ENCODE measurements around the gene BMPER.

Gene BMPER

DNA sequence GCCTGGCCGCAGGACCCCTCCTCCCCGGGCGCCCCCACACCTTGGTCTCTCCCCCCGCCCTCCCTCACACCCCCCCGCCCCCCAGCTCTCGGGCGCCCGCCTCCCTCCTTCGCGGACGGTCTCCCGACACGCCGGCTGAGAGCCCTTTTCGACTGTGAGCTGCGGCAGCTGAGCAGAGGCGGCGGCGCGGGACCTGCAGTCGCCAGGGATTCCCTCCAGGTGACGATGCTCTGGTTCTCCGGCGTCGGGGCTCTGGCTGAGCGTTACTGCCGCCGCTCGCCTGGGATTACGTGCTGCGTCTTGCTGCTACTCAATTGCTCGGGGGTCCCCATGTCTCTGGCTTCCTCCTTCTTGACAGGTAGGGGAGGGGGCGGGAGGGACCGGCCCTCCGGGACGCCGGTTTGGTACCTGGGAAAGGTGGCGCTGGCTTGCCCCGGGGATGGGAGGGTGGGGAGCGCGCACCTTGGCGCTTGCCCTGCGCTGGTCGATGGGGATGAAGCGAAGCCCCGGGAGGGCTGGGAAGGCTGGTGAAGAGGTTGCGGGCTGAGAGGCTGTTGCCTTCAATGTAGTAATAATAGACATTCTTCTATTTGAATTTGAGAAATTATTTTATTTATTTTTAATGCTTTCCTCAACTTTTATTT, at the start of gene BMPER:
TSS of gene BMPER (plus strand) at position 151 of the 644 bp plus-strand sequence. CDS start at position 226, 75 bp downstream.
- DNase-seq (ENCODE audit: low spot score) = peak; percentile 82

DNA sequence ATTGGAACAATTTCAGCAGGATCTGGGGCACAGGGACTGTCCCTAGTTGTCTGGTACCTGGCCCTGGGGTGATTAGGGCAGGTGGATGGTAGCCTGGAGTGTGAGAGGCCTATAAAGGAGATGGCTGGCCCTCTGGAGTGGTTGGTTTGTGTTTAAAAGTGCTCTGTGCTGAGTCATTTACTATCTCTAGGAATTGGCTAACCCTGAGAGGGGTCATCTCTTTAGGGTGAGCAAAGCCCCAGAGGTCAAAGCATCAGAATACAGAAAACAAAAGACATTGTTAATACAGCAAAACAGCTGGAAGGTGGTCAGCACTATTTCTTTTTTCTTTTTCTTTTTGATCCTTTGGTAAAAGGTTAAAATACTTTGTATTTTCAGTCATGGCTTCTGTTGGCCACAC, 43.4 kb upstream of the BMPER start:
- no peak for DNase-seq (ENCODE audit: low spot score)

DNA sequence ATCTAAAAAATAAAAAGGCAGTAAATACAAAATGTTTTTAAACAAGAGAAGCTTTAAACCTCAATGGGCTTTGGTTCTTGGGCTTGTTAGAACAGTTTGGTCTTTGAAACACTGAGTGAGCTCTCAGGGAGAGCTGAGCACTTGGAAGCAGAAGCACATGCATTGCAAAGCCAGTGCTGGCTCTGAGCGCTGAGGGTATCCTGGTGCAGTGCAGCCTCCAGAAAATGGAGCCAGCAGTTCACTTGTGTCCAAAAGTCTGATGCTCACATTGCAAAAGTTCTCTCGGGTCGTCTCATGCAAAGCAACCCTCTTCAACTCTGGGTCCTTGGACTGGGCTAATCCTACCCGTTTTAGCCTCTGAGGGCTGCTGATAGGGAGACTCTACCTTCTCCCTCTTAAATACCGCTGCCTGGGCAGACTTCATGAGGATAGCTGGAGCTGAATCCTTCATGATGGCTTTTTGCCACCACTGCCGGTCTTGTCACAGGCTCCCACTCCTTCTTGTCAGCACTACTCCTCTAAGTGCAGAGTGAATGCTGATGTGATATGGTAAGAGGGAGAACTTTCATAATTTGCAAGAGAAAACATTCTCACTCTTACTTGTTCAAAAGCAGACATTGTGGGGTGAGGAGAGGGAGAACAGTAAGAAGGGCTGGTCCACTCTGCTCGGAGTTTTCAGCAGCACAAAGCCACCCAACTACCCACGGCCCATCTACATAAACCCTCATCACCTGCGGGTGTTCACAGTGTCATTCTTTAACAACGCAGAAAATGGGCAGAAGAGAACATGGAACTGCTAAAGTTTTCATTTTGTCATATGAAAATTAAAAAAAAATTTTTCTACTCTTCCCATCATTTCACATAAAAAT, 42.2 kb upstream of the BMPER start:
- DNase-seq (ENCODE audit: low spot score) = peak; percentile 16

DNA sequence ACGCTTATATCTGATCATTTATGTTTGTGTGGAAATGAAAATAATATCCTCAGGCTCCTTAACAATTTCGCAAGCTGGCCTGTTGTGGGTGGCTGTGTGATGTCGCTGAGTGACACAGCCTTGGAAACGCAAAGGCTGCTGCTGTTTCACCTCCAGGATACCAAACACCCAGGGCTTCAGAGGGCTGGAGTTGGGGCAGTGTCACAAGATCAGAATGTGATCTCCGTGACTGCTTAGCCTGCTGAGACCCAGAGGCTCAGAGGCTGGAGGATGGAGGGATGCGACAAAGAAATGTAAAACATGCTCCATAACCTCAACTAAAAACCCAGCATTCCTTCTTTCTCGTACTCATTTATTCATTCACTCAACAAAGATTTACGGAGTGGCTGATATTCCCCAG, 37.2 kb upstream of the BMPER start:
- DNase-seq (ENCODE audit: low spot score) = peak; percentile 63

DNA sequence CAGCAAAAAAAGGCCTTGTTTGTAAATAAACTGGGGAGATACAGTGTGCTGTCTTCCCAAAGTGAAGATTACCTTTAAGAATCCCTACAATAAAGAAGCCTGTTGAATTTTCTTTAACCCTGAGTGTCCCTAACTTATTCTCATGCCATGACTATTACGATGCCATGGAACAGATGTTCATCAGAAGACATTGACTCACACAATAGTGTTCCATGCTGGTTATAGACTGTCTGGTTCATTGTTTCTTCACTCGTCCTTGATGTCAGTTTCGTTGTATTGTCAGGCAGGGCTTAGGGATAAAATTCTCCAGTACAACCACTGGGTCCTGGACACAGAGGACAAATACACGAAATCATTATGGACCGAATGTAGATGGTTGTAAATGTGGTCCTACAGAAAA, 36.2 kb upstream of the BMPER start:
- no peak for DNase-seq (ENCODE audit: low spot score)

DNA sequence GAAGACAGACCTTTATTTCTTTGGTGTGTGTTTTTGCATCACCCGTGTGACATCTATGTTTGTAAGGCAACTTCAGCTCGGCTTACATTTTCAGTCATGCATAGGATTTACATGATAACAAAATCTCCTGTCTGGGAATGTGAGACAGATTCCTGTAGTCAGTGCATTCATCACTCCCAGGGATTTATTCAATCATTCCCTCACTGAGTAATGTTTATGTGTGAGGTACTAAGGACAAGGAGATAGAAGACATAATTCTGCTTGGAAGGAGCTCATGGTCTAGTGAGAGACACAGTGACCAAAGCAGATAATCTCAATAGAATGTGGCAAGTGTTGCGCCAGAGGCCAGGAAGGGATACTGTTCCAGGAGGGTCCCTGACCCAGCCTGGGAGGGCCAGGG, 35.2 kb upstream of the BMPER start:
- DNase-seq (ENCODE audit: low spot score) = no peak

DNA sequence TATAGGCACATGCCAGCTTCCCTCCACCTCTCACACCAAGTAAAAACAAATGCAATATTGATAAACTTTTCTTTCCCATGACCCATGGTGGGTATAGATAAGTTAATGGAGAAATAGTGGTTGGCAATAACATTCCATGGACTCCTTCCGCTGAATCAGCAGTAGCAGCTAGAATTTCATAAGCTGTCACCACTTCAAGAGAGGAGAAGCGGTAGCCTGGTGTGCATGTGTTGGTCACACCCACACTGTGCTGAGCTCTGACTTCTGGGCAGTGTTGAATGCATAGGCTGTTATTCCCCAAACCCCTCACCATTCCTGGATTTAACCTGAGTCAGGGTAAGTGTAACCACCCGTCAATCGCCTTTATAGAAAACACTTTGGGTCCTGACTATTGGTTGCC, 32.5 kb upstream of the BMPER start:
- no peak for DNase-seq (ENCODE audit: low spot score)

DNA sequence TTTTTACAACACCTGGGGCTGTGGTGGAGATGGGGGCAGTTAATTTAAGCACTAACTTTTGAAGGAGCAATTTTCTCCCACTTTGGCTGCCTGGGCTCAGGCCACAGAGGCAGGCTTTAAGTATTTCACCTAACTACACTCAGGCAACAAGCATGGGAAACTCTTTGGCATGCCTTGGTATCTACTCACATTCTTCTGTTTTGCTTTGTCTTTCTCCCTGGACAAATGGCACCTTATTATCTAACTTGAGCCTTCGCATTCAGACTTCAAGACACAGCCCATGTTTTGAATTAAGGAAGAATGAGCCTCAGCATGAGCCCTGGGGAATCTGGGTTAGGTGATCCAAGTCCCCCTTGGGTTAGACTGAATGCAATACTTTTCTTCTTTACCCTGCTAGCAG, 31.8 kb upstream of the BMPER start:
- DNase-seq (ENCODE audit: low spot score) = no peak

DNA sequence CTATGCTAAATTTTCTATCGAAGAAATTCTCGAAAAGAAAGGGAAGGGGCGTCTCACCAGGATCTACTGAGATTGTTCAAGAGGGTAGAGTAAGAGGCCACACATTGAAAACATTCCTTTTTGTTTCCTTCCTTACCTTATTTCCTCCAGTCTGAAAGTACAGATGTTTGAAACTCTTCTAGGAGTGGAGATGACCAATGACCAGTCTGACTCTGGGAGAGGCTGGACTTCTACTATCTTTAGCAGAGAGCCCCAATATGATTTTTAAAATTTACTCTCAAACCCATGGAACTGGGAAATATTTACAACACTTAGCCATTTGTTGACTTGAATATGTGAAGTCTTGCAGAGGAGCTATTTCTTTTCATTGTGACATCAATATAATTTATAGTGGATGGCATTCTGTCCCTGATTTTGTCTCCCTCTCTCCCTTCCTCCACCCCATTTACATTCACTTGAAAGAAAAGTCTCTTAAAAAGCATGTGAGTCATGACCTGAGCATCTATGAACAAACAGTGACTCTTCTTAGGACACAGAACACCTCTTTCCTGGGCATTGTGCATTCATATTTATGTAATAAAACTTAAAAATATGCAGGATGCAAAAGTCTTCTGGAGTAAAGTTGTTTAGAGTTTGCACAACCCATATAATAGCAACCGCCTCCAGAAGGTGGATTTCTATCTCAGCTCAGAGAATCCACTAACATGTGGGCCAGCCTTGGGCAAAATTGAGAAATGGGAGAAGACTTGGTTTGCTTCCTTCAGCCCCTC, 31.2 kb upstream of the BMPER start:
- DNase-seq (ENCODE audit: low spot score) = peak; percentile 49

DNA sequence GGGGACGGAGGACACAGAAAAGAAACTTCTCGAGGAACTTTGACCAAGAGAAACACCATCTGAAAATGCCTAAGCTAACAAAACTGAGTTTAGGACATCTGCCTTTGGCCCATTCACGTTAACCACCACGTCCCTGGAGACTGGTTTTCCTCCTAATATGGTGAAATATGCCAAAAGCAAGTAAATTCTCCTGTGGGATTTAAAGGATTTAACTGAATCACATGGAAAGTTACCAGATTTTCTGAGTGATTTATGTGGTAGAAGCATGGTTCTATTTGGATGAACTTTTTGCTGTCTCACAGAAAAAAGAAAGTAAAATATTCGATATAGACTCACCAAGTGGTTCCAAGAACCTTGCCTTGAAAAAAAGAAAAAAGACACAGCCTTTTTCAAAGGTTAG, 30.4 kb upstream of the BMPER start:
- peak; percentile 61 for DNase-seq (ENCODE audit: low spot score)

DNA sequence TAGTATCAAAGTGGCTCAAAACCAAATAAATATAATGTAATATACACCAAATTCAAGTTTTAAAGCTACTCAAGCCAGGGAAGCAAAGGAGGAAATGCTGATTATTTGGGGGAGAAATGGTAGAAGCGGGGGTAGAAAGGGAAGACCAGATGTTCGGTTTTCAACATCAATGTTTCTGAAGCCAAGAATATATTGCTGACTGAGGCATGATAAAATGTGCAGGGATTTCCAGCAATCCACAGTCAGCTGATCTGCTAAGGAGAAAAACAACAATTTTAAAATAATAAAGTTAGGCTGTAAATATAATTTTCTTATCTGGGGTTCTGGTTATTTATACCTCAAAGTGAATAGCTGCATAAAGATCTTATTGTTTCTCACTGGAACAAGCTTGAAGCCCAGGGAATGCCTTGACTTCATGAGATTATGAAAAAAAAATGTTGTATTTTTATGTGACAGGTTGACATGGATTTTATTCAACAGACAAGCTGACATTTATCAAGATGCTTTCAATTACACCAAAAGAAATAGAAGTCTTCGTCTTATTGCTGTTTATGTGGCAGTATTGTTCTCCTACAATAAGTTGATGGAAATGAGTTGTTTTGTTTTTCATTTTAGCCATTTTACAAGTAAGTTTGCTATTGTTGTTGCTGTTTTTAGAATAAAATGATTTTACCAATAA, 28.6 kb upstream of the BMPER start:
- DNase-seq (ENCODE audit: low spot score) = peak; percentile 29

DNA sequence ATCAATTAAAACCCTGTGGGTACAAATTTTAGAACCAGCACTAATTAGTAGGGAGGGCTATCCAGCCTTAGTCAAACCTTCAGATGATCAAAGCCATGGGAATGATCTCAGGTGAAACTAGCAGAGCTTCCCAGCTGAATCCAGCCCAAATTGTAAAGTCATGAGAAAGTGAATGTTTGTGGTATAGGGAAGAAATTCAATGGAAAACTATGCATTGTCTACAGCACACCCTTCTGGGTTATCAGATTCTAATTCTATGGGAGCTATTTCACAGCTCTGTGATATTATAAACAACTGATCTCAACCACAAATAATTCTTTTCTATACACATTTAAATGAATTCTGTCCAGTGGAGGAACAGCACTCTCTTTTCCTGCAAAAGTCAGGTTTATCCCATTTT, 24.6 kb upstream of the BMPER start:
- DNase-seq (ENCODE audit: low spot score) = no peak

DNA sequence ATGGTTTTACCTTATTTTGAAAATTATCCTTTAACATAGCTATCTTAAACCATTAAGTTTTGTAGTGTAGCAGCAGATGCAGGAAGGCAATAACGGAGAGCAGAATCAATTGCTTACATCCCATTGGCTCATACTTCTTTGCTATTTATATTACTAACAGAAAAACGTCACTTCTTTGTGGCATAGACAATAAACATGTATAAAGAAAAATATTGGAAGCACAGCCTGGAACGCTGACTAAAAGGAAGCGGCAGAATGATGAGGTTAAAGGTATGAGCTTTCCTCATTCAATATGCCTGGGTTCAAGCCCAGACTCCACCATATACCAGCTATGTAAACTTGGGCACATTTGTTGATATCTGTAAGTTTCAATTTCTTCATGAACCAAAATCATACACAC, 24.0 kb upstream of the BMPER start:
- no peak for DNase-seq (ENCODE audit: low spot score)

DNA sequence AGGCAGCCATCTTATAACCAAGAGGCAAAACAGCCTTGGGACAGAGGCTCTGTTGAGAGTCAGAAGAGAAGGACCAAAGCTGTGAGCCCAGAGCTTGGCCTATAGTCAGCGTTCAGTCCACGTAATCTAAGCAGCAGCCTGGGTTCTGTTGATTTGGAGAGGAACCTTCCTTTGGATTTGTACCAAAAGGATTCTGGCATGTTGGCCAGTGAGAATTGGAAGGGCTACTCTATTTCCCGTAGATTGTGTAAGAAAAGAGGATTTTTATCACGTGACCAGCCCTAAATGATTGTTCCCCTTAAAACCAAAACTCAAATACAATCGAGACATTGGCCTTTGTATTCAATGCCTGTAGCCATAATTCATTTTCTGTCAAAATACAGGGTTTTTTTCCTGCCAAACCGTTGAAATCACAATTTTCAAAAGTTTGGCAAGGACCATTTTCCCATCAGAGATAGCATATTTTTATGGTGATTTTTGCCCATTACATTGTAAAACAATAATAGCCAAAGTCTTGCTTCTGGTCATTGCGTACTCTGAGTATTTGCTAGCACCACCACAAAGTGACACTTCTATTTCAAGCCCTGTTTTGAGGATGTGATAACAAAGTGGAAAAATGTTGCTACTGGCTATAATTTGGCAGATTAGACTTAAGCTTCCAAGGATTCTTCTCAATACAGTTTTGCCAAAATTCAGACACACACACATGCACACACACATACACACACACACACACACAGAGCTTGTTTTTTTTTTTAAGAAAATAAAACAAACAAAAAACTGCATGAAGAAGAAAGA, 23.1 kb upstream of the BMPER start:
- peak; percentile 14 for DNase-seq (ENCODE audit: low spot score)

DNA sequence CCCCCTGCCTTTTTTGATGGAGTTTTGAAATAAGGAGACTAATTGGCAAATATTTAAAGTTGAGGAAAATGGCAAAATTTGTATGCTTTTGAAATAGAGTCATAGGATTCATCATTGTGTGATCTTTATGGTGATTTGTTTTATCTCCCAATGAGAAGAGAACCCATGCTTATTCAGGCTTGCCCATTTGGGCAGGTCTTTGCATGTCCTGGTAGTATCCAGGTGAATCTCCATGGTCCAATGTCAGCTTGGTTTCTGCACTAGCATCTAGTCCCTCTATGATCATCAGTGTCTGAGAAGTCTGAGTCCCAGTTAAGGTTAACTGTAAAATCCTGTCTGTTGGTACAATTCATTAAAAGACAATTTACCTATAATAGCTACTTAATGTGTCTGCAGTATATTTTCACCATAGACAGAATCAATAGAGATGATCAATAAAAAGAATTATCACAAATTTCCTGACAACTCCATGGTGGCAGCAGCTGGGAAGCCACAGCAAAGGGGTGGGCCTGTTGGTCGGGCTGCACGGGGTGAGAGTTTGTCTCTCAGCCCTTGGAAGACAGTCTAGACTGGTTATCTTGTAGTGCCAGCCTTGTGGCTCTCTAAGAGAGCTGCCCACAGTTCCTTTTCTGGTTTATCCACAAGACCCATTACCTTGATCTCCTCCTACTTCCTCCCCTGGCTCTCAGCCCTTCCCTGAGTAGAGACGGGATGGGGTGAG, 22.2 kb upstream of the BMPER start:
- DNase-seq (ENCODE audit: low spot score) = no peak

DNA sequence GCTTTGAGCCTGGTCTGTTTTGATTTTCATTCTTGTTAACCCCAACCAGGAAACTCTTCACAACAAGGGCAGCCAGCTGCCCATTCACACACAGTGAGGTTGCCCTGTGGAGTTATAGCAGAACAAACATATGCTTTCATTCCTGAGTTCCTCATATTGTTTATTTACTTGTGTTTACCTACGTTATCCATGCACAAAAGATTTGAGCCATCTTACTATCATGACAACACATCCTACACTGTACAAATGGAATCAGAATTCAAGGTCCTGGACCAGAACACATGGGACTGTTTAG, 21.7 kb upstream of the BMPER start:
- no peak for DNase-seq (ENCODE audit: low spot score)

DNA sequence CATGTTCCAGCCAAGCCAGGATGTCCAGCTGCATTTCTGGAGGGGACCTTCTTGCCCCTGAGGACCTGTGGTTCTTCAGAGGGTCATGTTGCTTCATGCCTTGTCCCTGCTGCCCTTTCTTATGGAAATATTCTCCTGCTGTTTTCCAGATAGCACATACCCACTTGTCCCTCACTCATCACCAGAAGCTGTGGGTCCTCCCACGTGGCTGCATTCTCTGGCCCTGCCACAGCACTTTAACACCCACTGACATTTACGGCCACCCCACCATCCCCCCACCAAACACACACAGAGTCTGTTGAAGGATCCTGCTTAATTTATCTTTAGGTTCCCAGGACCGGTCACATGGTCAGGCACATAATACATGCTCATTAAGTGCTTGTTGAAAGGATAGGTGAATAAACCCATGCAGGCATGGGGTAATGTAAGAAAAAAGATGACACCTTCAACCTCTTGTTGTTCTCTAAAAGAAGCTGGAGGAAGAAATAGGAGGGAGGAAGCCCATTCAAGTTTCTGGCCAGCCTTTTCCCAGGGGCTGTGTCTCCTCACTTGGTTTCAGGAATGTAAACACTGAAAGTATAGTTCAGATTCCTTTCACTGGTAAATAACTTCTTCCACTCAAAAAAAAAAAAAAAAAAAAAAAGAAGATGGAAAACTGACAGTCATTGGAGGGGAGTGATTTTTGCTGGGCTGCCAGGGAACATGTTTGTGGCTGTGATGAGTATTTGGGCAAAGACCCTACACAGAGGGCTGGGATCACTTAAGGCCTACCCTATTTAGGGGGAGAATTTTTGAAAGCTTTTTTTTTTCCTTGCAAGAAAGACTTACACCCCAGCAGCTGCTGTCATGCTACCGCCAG, 19.8 kb upstream of the BMPER start:
- no peak for DNase-seq (ENCODE audit: low spot score)

DNA sequence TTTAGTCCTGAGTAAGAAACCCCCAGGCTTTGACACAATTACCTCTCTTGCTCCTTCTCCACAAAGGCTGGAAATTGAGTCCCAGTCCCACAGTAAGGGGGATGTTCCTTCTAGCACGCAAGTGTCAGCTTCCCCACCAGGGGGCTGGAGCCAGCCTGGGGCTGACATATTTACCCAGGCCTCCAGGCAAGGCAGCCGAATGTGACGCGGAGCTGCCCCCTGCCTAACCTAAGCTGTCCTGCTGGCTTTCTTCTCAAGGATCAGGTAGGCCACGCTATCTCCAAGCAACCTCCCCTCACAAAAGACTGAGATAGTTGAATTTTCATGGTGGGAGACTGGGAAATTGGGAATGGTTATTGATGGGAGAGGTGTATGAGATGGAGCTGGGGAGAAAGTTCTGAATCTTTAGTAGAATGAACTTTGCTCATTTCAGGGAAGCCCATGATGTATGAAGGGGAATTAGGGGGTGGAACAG, 19.2 kb upstream of the BMPER start:
- DNase-seq (ENCODE audit: low spot score) = no peak

DNA sequence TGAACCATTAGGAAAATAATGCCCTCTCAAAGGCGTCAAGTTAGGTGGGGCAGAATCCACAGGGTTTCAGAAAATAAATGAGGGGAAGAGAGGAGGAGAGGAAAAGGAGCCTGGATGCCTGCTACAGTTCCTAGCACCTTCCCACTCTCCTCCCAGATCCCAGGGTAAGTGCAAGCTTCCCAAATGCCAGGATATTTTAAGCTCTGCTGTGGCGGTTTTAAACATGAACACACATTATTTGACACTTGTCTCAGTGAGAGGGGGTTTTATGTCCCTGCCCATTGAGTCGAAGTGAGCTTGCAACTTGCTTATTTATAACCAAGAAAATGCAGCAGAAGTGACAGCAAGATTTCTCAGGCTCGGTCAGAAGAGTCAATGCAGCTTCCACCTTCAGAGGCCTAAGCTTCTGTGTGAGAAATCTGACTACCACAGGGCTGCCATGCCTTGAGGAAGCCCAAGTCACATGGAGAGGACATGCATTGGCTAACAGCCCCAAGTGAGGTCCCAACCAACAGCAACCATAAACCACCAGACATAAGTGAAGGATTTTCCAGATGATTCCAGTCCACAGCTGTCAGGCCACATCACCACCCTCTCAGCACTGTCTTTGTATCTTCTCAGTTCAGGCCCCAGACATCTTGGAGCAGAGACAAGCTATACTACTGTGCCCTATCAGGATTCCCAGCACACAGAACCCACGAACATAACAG, 17.9 kb upstream of the BMPER start:
- DNase-seq (ENCODE audit: low spot score) = no peak

Measured in GM03348 (cell line).